Trophoblast cell (in vitro differentiated cells and primary cell): Measurements from ENCODE around the gene CAND1.

Source experiments
- DNase-seq, 2 donors: peaks; one replicate each; pipeline ENCODE4 v3.0.0-alpha.2; 2016
- H2AFZ ChIP-seq: 2 replicates; pipeline ENCODE4 v1.6.1; 2013; ENCODE audit warnings: low read length, moderate library complexity, mild to moderate bottlenecking; ENCODE audit not compliant: insufficient read depth, poor library complexity
- H2AK5ac ChIP-seq: 2 replicates; pipeline ENCODE4 v1.6.1; 2013; ENCODE audit warnings: mild to moderate bottlenecking, low read length
- H2BK120ac ChIP-seq: 2 replicates; pipeline ENCODE4 v1.6.1; 2013; ENCODE audit warnings: low read length, mild to moderate bottlenecking, moderate library complexity; ENCODE audit not compliant: insufficient read depth, poor library complexity
- H2BK12ac ChIP-seq: 2 replicates; pipeline ENCODE4 v1.6.1; 2013; ENCODE audit warnings: mild to moderate bottlenecking, low read length, moderate library complexity
- H2BK5ac ChIP-seq: 2 replicates; pipeline ENCODE4 v1.6.1; 2013; ENCODE audit warnings: low read length, low read depth, moderate library complexity, mild to moderate bottlenecking; ENCODE audit not compliant: poor library complexity
- H3K14ac ChIP-seq: 2 replicates; pipeline ENCODE4 v1.6.1; 2013; ENCODE audit warnings: mild to moderate bottlenecking, low read length
- H3K18ac ChIP-seq: 2 replicates; pipeline ENCODE4 v1.6.1; 2013; ENCODE audit warnings: mild to moderate bottlenecking, low read length
- H3K23ac ChIP-seq: 2 replicates; pipeline ENCODE4 v1.6.1; 2013; ENCODE audit warnings: low read length
- H3K27ac ChIP-seq: 2 replicates; pipeline ENCODE4 v1.5.1; 2013; ENCODE audit warnings: low read depth, mild to moderate bottlenecking, inconsistent platforms, low read length, moderate library complexity
- H3K27me3 ChIP-seq: 2 replicates; pipeline ENCODE4 v1.6.1; 2013; ENCODE audit warnings: inconsistent platforms, mild to moderate bottlenecking, low read length, moderate library complexity; ENCODE audit not compliant: insufficient read depth
- H3K36me3 ChIP-seq, 2 experiments: 1 replicate in 1 of 2; 2 replicates in 1 of 2; pipeline ENCODE4 v1.6.1; 2013; ENCODE audit warnings: low read length in 2 of 2, mild to moderate bottlenecking in 2 of 2, moderate library complexity in 1 of 2; ENCODE audit not compliant: insufficient read depth in 2 of 2, control insufficient read depth in 1 of 2
- H3K4ac ChIP-seq: 2 replicates; pipeline ENCODE4 v1.6.1; 2013; ENCODE audit warnings: low read depth, mild to moderate bottlenecking, low read length, moderate library complexity
- H3K4me1 ChIP-seq, 2 experiments: 1 replicate in 1 of 2; 2 replicates in 1 of 2; pipeline ENCODE4 v1.6.1; 2013; ENCODE audit warnings: low read length in 2 of 2, mild to moderate bottlenecking in 2 of 2, moderate library complexity in 1 of 2; ENCODE audit not compliant: insufficient read depth in 2 of 2, control insufficient read depth in 1 of 2
- H3K4me2 ChIP-seq: 2 replicates; pipeline ENCODE4 v1.6.1; 2013; ENCODE audit warnings: inconsistent platforms, mild to moderate bottlenecking, low read length, moderate library complexity
- H3K4me3 ChIP-seq: 2 replicates; pipeline ENCODE4 v1.5.1; 2013; ENCODE audit warnings: mild to moderate bottlenecking, low read depth, low read length, inconsistent platforms
- H3K79me1 ChIP-seq: one replicate; pipeline ENCODE4 v1.6.1; 2013; ENCODE audit warnings: low read length
- H3K79me2 ChIP-seq: 2 replicates; pipeline ENCODE4 v1.6.1; 2013; ENCODE audit warnings: low read length, mild to moderate bottlenecking; ENCODE audit not compliant: control insufficient read depth, insufficient read depth, poor library complexity
- H3K9ac ChIP-seq: 2 replicates; pipeline ENCODE4 v1.6.1; 2013; ENCODE audit warnings: mild to moderate bottlenecking, low read length
- H3K9me3 ChIP-seq: 2 replicates; pipeline ENCODE4 v1.6.1; 2013; ENCODE audit warnings: low read depth, mild to moderate bottlenecking, control low read depth, inconsistent platforms, low read length; ENCODE audit not compliant: insufficient read depth
- H4K12ac ChIP-seq: 2 replicates; pipeline ENCODE4 v1.6.1; 2013; ENCODE audit warnings: low read depth, mild to moderate bottlenecking, low read length, moderate library complexity
- H4K8ac ChIP-seq: 2 replicates; pipeline ENCODE4 v1.6.1; 2013; ENCODE audit warnings: low read depth, mild to moderate bottlenecking, low read length, moderate library complexity
- H4K91ac ChIP-seq: one replicate; pipeline ENCODE4 v1.6.1; 2013; ENCODE audit warnings: low read depth, mild to moderate bottlenecking, low read length, moderate library complexity
- WGBS: extraction: QIAGEN DNeasy Blood & Tissue Kit; methylation state at CpG from one replicate; pipeline ENCODE4 v1.1.7; 2013; ENCODE audit warnings: missing lambda C conversion rate; ENCODE audit not compliant: insufficient read length, insufficient coverage; ENCODE audit errors: extremely low coverage; 5-methylcytosine and 5-hydroxymethylcytosine counted together

The CAND1 gene

GRCh38 chr12:67271976-67272375, 2.8 kb downstream of the CAND1 start:
- H3K4me1 ChIP-seq: peaks cover 3 to 5% of the 10 kb centered on the region in 2 experiments
- H2BK12ac ChIP-seq: no peak overlapping the region
- peaks cover 0 to 2% of the 10 kb centered on the region in 2 experiments for H3K36me3 ChIP-seq
- H3K79me2 ChIP-seq: peaks cover 20% of the 10 kb centered on the region
- no peak overlapping the region for H3K9ac ChIP-seq
- H2AK5ac ChIP-seq: no peak overlapping the region
- H3K23ac ChIP-seq: no peak overlapping the region
- no peak for DNase-seq
- no peaks in the 10 kb centered on the region for H3K27me3 ChIP-seq
- H4K12ac ChIP-seq: no peak overlapping the region
- no peak overlapping the region for H3K4me2 ChIP-seq
- H3K14ac ChIP-seq: no peak overlapping the region
- H3K4me3 ChIP-seq: no peak overlapping the region
- H2AFZ ChIP-seq: no peak overlapping the region
- no peak overlapping the region for H2BK5ac ChIP-seq
- H4K8ac ChIP-seq: no peak overlapping the region
- no CpG with 5 or more reads among the region's 1 CpG for WGBS
- H3K27ac ChIP-seq: no peak overlapping the region
- peaks cover 14% of the 10 kb centered on the region for H3K79me1 ChIP-seq
- no peak overlapping the region for H3K18ac ChIP-seq
- no peaks in the 10 kb centered on the region for H3K9me3 ChIP-seq
- no peak overlapping the region for H2BK120ac ChIP-seq
- no peak overlapping the region for H4K91ac ChIP-seq
- no peak overlapping the region for H3K4ac ChIP-seq

- H3K36me3 ChIP-seq: peaks cover 3 to 4% of the 10 kb centered on the region in 2 experiments
- H3K9ac ChIP-seq: no peak overlapping the region
- H3K27ac ChIP-seq: no peak overlapping the region
- H4K12ac ChIP-seq: no peak overlapping the region
- H2BK5ac ChIP-seq: no peak overlapping the region
- H2AK5ac ChIP-seq: no peak overlapping the region
- no peaks in the 10 kb centered on the region for H3K9me3 ChIP-seq
- no CpG with 5 or more reads among the region's 3 CpGs for WGBS
- H3K23ac ChIP-seq: no peak overlapping the region
- H3K79me2 ChIP-seq: peaks cover 23% of the 10 kb centered on the region
- H2BK120ac ChIP-seq: no peak overlapping the region
- no peak overlapping the region for H3K14ac ChIP-seq
- H3K18ac ChIP-seq: no peak overlapping the region
- no peak overlapping the region for H4K8ac ChIP-seq
- no peak overlapping the region for H3K4me3 ChIP-seq
- no peak overlapping the region for H4K91ac ChIP-seq
- no peaks in the 10 kb centered on the region for H3K27me3 ChIP-seq
- DNase-seq: no peak
- no peak overlapping the region for H2AFZ ChIP-seq
- H3K4me2 ChIP-seq: no peak overlapping the region
- H2BK12ac ChIP-seq: no peak overlapping the region
- H3K79me1 ChIP-seq: peaks cover 9% of the 10 kb centered on the region
- peaks cover 3 to 5% of the 10 kb centered on the region in 2 experiments for H3K4me1 ChIP-seq
- H3K4ac ChIP-seq: peak overlapping the region; percentile 21
Observed at GRCh38 chr12:67274186-67274585, 5.0 kb downstream of the CAND1 start.

GRCh38 chr12:67275380-67275913, 6.3 kb downstream of the CAND1 start:
- Histone ChIP-seq H2BK12ac (no peak overlapping the region), H3K23ac (no peak overlapping the region), H3K36me3 (peaks cover 3 to 4% of the 10 kb centered on the region in 2 experiments), H4K91ac (no peak overlapping the region), H3K18ac (no peak overlapping the region), H3K79me2 (peaks cover 11% of the 10 kb centered on the region), H3K79me1 (no peaks in the 10 kb centered on the region), H3K14ac (no peak overlapping the region), H2AK5ac (no peak overlapping the region), H2BK5ac (no peak overlapping the region), H3K4me1 (peaks cover 3 to 5% of the 10 kb centered on the region in 2 experiments), H3K4ac (peak overlapping the region; percentile 52), H3K9ac (no peak overlapping the region), H3K4me3 (no peak overlapping the region), H3K9me3 (no peaks in the 10 kb centered on the region), H3K4me2 (no peak overlapping the region), H2BK120ac (no peak overlapping the region), H2AFZ (no peak overlapping the region), H3K27me3 (no peaks in the 10 kb centered on the region), H4K12ac (no peak overlapping the region), H4K8ac (no peak overlapping the region), H3K27ac (no peak overlapping the region)
- DNase-seq: peak; percentile 50 to 51
- no CpG with 5 or more reads among the region's 6 CpGs for WGBS

- Histone ChIP-seq H3K27me3 (no peaks in the 10 kb centered on the region), H3K79me1 (no peaks in the 10 kb centered on the region), H3K4ac (peak overlapping the region; percentile 91), H2BK120ac (no peak overlapping the region), H2AK5ac (no peak overlapping the region), H3K4me3 (no peak overlapping the region), H3K36me3 (peaks cover 3 to 4% of the 10 kb centered on the region in 2 experiments), H4K12ac (no peak overlapping the region), H3K23ac (no peak overlapping the region), H3K4me1 (peaks cover 3% of the 10 kb centered on the region in 2 experiments), H3K14ac (no peak overlapping the region), H3K27ac (no peak overlapping the region), H2BK12ac (no peak overlapping the region), H4K91ac (no peak overlapping the region), H3K18ac (no peak overlapping the region), H2AFZ (no peak overlapping the region), H3K79me2 (peaks cover 11% of the 10 kb centered on the region), H3K9ac (no peak overlapping the region), H4K8ac (no peak overlapping the region), H2BK5ac (no peak overlapping the region), H3K9me3 (no peaks in the 10 kb centered on the region), H3K4me2 (no peak overlapping the region)
- no peak for DNase-seq
- no CpG with 5 or more reads among the region's 3 CpGs for WGBS
Observed at GRCh38 chr12:67276421-67276820, 7.3 kb downstream of the CAND1 start.
